ENCODE data around the gene SPCS2.
"Not testable (repeated sequence)": the region's sequence is repeated elsewhere in the genome, so short reads cannot be mapped to it uniquely, and the experiment has no call there.

Gene SPCS2

GRCh38 chr11:75004215-75004614 is 55.1 kb downstream of the SPCS2 start:
- DNase-seq, result no peak

- no peak for DNase-seq
Measured at GRCh38 chr11:75011357-75011756, 62.3 kb downstream of the SPCS2 start.

- no peak for DNase-seq
Measured at GRCh38 chr11:75011872-75012271, 62.8 kb downstream of the SPCS2 start.

GRCh38 chr11:75013051-75013450 is 64.0 kb downstream of the SPCS2 start:
- no peak for DNase-seq

- no peak for DNase-seq
Measured at GRCh38 chr11:75014129-75014528, 65.1 kb downstream of the SPCS2 start.

GRCh38 chr11:75019200-75019599 is 70.1 kb downstream of the SPCS2 start:
- not testable (repeated sequence) for DNase-seq

GRCh38 chr11:75020328-75020727 is 71.3 kb downstream of the SPCS2 start:
- not testable (repeated sequence) for DNase-seq

- DNase-seq, result no peak
Measured at GRCh38 chr11:75022296-75022695, 73.2 kb downstream of the SPCS2 start.

- peak; percentile 81 to 83 for DNase-seq
Measured at GRCh38 chr11:75022759-75023396, 73.8 kb downstream of the SPCS2 start.

GRCh38 chr11:75023446-75024067 is 74.5 kb downstream of the SPCS2 start:
- no peak for DNase-seq

- DNase-seq, result no peak
Measured at GRCh38 chr11:75024068-75024449, 75.0 kb downstream of the SPCS2 start.

- no peak for DNase-seq
Measured at GRCh38 chr11:75024764-75025211, 75.7 kb downstream of the SPCS2 start.

GRCh38 chr11:75025561-75025960 is 76.5 kb downstream of the SPCS2 start:
- DNase-seq, result no peak

GRCh38 chr11:75028321-75028720 is 79.3 kb downstream of the SPCS2 start:
- no peak for DNase-seq
